BLaER1 treated with 17β-estradiol and CSF1 and Interleukin-3, amounts not matched to agents 10 nM and 100 nM (cell line): ENCODE measurements around the gene ZNF605.
A peak's percentile ranks its signal among the peaks of the same experiment; 100 is the strongest.

Source experiments
- H3K27ac ChIP-seq, 11 experiments: shearing (Covaris generic); formaldehyde crosslinking; 2 replicates each; pipeline ENCODE4 v1.8.1; 2022
- H3K27me3 ChIP-seq, 11 experiments: shearing (Covaris generic); formaldehyde crosslinking; 2 replicates each; pipeline ENCODE4 v1.8.1; 2022
- H3K36me3 ChIP-seq, 11 experiments: shearing (Covaris generic); formaldehyde crosslinking; 2 replicates each; pipeline ENCODE4 v1.8.1; 2022
- H3K4me1 ChIP-seq, 10 experiments: shearing (Covaris generic); formaldehyde crosslinking; 2 replicates each; pipeline ENCODE4 v1.8.1; 2022
- H3K4me2 ChIP-seq, 11 experiments: shearing (Covaris generic); formaldehyde crosslinking; 2 replicates each; pipeline ENCODE4 v1.8.1; 2022
- H3K4me3 ChIP-seq, 10 experiments: shearing (Covaris generic); formaldehyde crosslinking; 2 replicates each; pipeline ENCODE4 v1.8.1; 2022
- H3K9ac ChIP-seq, 11 experiments: shearing (Covaris generic); formaldehyde crosslinking; 2 replicates each; pipeline ENCODE4 v1.8.1; 2022
- H3K9me3 ChIP-seq, 11 experiments: shearing (Covaris generic); formaldehyde crosslinking; replicated peaks in 1 of 11; 2 replicates each; pipeline ENCODE4 v1.8.1; 2022
- H4K20me1 ChIP-seq, 11 experiments: shearing (Covaris generic); formaldehyde crosslinking; 2 replicates each; pipeline ENCODE4 v1.8.1; 2022
- Cebpa-rat ChIP-seq, 11 experiments: shearing (Covaris generic); IDR thresholded peaks; 2 replicates each; pipeline ENCODE4 v1.8.1; 2022

Gene ZNF605

DNA sequence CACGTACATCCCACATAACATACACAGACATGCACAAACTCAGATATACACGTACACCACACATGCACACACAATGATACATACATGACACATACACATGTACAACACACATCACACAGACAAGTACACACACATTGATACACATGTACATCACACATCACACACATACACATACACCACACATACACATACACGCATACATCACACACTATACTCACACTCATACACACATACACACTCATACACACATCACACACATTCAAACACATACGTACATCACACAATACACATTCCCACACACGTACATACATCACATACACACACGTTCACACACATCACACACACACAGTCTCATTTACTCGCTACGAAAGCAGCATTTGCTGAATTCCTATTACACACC, 4.5 kb downstream of the ZNF605 start:
- Histone ChIP-seq H3K27me3 (no peaks in the 10 kb centered on the region), H4K20me1 (no peaks in the 10 kb centered on the region), H3K9ac (no peak overlapping the region), H3K4me3 (peak overlapping the region in 1 of 10 experiments; percentile 38; a peak in 2 of 20 replicates), H3K4me1 (peaks cover 7 to 16% (median 11%) of the 10 kb centered on the region in 10 experiments; a peak in 19 of 20 replicates), H3K4me2 (no peak overlapping the region), H3K27ac (no peak overlapping the region), H3K36me3 (peaks cover 62 to 73% (median 69%) of the 10 kb centered on the region in 11 experiments), H3K9me3 (peaks cover 75 to 91% (median 84%) of the 10 kb centered on the region in 11 experiments)
- TF ChIP-seq Cebpa-rat (IDR thresholded peaks at IDR 0.05) = no peak

DNA sequence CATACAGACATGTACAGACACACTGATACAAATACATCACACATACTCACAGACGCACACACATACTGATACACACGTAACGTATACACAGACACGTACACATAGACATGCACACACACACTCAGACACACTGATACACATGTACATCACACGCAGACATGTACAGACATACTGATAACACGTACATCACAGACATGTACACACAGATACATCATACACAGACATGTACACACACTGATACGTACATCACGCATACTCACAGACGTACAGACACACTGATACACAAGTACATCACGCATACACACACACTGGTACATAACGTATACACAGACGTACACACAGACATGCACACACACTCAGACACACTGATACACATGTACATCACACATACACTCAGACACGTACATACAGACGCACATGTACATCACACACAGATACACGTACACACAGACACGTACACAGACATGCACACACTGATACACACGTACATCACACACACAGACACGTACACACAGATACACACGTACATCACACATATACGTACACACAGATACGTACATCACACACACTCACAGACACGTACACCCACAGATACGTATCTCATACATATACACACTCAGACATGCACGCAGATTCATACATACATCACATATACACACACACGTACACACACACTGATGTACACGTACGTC, 5.1 kb downstream of the ZNF605 start:
- Histone ChIP-seq H3K27ac (no peak overlapping the region), H3K27me3 (no peaks in the 10 kb centered on the region), H3K9me3 (peaks cover 81 to 94% (median 89%) of the 10 kb centered on the region in 11 experiments), H4K20me1 (no peaks in the 10 kb centered on the region), H3K4me2 (no peak overlapping the region), H3K4me3 (peak overlapping the region in 1 of 10 experiments; percentile 3; a peak in 3 of 20 replicates), H3K9ac (no peak overlapping the region), H3K36me3 (peaks cover 69 to 80% (median 75%) of the 10 kb centered on the region in 11 experiments), H3K4me1 (peaks cover 7 to 12% (median 10%) of the 10 kb centered on the region in 10 experiments; a peak in 19 of 20 replicates)
- no peak for TF ChIP-seq Cebpa-rat (IDR thresholded peaks at IDR 0.05)

- TF ChIP-seq Cebpa-rat (IDR thresholded peaks at IDR 0.05) = no peak
- Histone ChIP-seq H3K27me3 (no peaks in the 10 kb centered on the region), H3K9ac (no peak overlapping the region), H3K4me3 (peak overlapping the region in 3 of 10 experiments; percentile 6 to 26 (median 18); a peak in 6 of 20 replicates), H3K36me3 (peaks cover 77 to 88% (median 83%) of the 10 kb centered on the region in 11 experiments), H3K27ac (no peak overlapping the region), H3K4me2 (no peak overlapping the region), H3K9me3 (peaks cover 89 to 100% (median 97%) of the 10 kb centered on the region in 11 experiments), H4K20me1 (no peaks in the 10 kb centered on the region), H3K4me1 (peaks cover 3 to 8% (median 5%) of the 10 kb centered on the region in 10 experiments; a peak in 19 of 20 replicates)
These were observed 5.9 kb downstream of the ZNF605 start for GRCh38 chr12:132949936-132950837.

DNA sequence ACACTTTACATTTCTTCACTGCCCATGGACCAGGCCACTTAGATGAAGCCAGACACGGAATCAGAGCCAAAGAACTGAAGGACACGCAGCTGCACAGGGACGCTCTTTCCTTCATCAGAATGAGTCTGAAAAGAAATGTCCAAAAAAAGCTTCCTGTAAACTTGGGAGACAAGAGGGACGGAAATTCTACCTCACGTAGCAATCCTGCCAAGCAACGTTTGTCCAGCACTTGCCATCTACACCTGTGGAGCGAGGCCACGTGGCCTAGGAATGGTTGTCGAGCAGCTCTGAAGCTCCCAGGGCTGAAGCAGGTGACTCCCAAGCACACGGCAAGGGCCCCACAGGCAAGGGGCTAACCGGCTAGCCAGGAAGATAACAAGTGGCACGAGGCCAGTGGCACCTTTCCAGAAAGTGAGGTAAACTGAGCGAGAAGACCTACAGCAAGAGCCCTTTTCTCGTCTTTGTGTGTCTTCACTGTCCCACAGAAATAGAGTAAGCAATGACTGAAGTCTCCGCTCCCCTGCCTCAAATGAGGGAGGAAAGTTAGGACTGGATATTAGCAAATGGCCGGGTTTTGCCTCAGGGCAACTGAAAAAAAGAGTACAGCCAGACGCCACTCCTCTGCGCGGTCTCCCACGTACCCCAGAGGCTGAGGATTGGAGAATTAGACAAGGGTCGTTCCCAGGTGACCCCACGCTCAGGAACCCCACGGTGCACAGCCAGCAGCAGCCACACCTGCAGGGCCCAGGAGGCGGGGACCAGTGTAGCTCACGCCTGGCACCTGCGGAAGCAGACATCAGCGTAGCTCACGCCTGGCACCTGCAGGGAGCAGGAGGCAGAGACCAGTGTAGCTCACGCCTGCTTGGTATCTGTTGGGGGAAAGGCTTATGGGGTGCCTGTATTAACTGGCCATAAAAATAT, 7.7 kb downstream of the ZNF605 start:
- no peak for TF ChIP-seq Cebpa-rat (IDR thresholded peaks at IDR 0.05)
- Histone ChIP-seq H3K9ac (no peak overlapping the region), H4K20me1 (no peaks in the 10 kb centered on the region), H3K4me3 (peak overlapping the region in 5 of 10 experiments; percentile 1 to 32 (median 9); a peak in 4 of 20 replicates), H3K4me2 (no peak overlapping the region), H3K9me3 (peaks cover 100% of the 10 kb centered on the region in 11 experiments), H3K4me1 (no peaks in the 10 kb centered on the region), H3K27me3 (no peaks in the 10 kb centered on the region), H3K36me3 (peaks cover 95 to 100% (median 98%) of the 10 kb centered on the region in 11 experiments), H3K27ac (no peak overlapping the region)

GRCh38 chr12:132946246-132946820, 9.8 kb downstream of the ZNF605 start:
- Histone ChIP-seq H4K20me1 (no peaks in the 10 kb centered on the region), H3K36me3 (peaks cover 98 to 100% (median 100%) of the 10 kb centered on the region in 11 experiments), H3K4me3 (peak overlapping the region in 5 of 10 experiments; percentile 7 to 47 (median 26); a peak in 6 of 20 replicates), H3K9ac (no peak overlapping the region), H3K4me2 (no peak overlapping the region), H3K4me1 (no peaks in the 10 kb centered on the region), H3K9me3 (peaks cover 100% of the 10 kb centered on the region in 11 experiments), H3K27me3 (no peaks in the 10 kb centered on the region), H3K27ac (no peak overlapping the region)
- TF ChIP-seq Cebpa-rat (IDR thresholded peaks at IDR 0.05) = no peak

DNA sequence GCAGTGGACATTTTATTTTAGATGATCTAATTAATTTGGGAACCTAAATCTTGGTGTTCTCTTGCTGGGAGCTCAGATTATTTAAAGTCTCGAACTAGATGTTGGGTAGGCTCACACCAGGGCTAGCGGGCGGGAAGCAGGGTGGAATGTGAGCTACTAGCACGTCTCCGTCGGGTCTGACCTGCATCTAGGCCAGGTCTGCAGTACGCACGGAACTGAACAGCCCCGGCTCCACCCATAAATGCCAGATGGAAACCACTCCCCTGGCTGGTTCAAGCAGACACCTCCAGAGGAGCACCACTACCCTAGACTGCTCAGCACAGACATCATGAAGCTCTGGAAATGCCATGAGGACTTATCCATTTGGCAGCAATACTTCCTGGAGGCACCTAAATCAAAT, 10.3 kb downstream of the ZNF605 start:
- Histone ChIP-seq H3K9ac (no peak overlapping the region), H3K4me1 (no peaks in the 10 kb centered on the region), H3K4me2 (no peak overlapping the region), H3K27me3 (no peaks in the 10 kb centered on the region), H3K9me3 (peaks cover 100% of the 10 kb centered on the region in 11 experiments), H3K27ac (no peak overlapping the region), H4K20me1 (no peaks in the 10 kb centered on the region), H3K36me3 (peaks cover 100% of the 10 kb centered on the region in 11 experiments), H3K4me3 (peak overlapping the region in 2 of 10 experiments; percentile 7 to 47; a peak in 3 of 20 replicates)
- no peak for TF ChIP-seq Cebpa-rat (IDR thresholded peaks at IDR 0.05)

DNA sequence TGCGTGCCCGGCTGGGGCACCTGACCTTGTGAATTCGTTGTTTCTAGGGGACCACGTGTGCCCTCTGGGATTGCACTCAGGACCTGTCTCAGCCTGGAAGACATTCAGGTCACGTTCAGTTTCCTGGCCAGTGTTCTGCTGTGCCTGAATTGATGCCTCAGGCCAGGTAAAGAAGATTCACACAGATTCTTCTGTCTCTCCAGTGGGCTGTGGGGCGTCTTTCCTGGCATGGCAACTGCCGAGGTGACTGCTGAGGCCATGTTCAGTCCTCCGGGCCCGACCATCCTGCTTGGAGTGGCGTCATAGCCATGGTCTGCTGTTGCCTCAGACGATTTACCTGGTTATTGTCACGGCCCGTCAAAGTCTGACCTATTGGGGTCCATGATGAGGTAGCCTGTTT, 13.5 kb downstream of the ZNF605 start:
- Histone ChIP-seq H3K27ac (no peak overlapping the region), H3K9me3 (peaks cover 90 to 100% (median 95%) of the 10 kb centered on the region in 11 experiments), H3K4me1 (no peaks in the 10 kb centered on the region), H3K36me3 (peaks cover 80 to 87% (median 81%) of the 10 kb centered on the region in 11 experiments), H3K9ac (no peak overlapping the region), H3K4me2 (no peak overlapping the region), H3K27me3 (no peaks in the 10 kb centered on the region), H3K4me3 (peak overlapping the region in 7 of 10 experiments; percentile 1 to 35 (median 22); a peak in 11 of 20 replicates), H4K20me1 (no peaks in the 10 kb centered on the region)
- TF ChIP-seq Cebpa-rat (IDR thresholded peaks at IDR 0.05) = no peak

DNA sequence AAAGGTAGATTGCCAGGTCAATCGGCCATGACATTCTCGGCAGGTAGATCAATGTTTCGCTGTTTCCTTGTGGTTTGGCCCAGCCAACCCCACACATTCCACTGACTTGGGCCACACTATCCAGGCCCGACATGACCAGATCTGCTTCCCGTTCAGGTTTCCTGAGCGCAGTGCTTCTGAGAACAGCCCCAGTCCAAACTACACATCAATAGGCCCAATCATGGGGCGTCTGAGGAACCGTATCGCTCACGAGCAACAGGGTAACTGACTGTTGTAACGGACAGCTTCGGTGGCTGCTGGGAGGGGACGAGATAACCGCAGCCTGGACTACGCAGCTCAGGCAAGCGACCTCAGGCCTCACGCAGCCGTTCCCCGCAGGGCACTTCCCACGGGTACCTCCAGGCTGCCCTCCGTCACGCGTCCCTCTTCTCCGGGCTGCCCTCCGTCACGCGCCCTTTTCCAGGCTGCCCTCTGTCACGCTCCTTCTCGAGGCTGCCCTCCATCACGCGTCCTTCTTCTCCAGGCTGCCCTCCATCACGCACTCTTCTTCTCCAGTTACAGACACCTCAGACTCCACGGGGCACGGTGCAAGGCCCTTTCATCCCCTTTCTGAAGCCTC, 14.7 kb downstream of the ZNF605 start:
- H3K36me3 ChIP-seq = peaks cover 68 to 86% (median 73%) of the 10 kb centered on the region in 11 experiments
- H3K9me3 ChIP-seq = peaks cover 90 to 100% (median 95%) of the 10 kb centered on the region in 11 experiments
- no peak overlapping the region for H3K27ac ChIP-seq
- no peaks in the 10 kb centered on the region for H3K27me3 ChIP-seq
- TF ChIP-seq Cebpa-rat (IDR thresholded peaks at IDR 0.05) = no peak
- H3K4me1 ChIP-seq = no peaks in the 10 kb centered on the region
- no peak overlapping the region for H3K9ac ChIP-seq
- H3K4me2 ChIP-seq = no peak overlapping the region
- H4K20me1 ChIP-seq = no peaks in the 10 kb centered on the region
- peak overlapping the region in 2 of 10 experiments; percentile 21 to 35; a peak in 1 of 20 replicates for H3K4me3 ChIP-seq
